COLO668 (cell line): ENCODE results near the gene SARS1.

Experiments
- DNase-seq: peaks from one replicate; lab custom pipeline; 2025; ENCODE audit not compliant: unreplicated experiment; lab: John Stamatoyannopoulos, UW

Gene SARS1

GRCh38 chr1:109248797-109249629 lies 35.3 kb downstream of the SARS1 start, which contains the start of gene CELSR2:
Gene CELSR2, plus strand, starts transcription at chr1:109249539. Its CDS starts 541 bp downstream, at chr1:109250080.
- peak; percentile 95 for DNase-seq

DNA sequence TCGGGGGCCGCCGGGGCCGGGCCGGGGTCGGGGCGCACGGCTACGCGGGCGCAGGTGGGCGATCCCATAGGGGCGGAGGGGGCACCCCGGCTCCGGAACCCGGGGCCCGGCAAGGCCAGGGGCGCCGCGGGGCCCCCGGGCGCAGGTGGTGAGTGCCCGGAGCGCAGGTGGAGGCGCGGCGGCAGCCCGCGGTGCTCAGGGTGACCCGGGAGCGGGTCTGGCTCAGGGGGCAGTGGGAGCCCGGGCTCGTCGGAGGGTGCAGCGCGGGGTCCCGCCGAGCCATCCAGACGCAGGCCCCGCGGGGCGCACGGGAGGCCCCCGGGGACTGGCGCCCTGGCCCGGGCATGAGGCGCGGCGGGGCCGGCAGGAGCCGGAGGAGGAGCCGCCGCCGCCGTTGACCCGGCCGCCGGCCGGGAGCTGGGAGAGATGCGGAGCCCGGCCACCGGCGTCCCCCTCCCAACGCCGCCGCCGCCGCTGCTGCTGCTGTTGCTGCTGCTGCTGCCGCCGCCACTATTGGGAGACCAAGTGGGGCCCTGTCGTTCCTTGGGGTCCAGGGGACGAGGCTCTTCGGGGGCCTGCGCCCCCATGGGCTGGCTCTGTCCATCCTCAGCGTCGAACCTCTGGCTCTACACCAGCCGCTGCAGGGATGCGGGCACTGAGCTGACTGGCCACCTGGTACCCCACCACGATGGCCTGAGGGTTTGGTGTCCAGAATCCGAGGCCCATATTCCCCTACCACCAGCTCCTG lies 36.1 kb downstream of the SARS1 start:
- peak; percentile 74 for DNase-seq

GRCh38 chr1:109250454-109251276 lies 36.9 kb downstream of the SARS1 start:
- DNase-seq: no peak

- no peak for DNase-seq
Measured at GRCh38 chr1:109251277-109252166, 37.8 kb downstream of the SARS1 start.

- no peak for DNase-seq
Measured at GRCh38 chr1:109252167-109252892, 38.6 kb downstream of the SARS1 start.

DNA sequence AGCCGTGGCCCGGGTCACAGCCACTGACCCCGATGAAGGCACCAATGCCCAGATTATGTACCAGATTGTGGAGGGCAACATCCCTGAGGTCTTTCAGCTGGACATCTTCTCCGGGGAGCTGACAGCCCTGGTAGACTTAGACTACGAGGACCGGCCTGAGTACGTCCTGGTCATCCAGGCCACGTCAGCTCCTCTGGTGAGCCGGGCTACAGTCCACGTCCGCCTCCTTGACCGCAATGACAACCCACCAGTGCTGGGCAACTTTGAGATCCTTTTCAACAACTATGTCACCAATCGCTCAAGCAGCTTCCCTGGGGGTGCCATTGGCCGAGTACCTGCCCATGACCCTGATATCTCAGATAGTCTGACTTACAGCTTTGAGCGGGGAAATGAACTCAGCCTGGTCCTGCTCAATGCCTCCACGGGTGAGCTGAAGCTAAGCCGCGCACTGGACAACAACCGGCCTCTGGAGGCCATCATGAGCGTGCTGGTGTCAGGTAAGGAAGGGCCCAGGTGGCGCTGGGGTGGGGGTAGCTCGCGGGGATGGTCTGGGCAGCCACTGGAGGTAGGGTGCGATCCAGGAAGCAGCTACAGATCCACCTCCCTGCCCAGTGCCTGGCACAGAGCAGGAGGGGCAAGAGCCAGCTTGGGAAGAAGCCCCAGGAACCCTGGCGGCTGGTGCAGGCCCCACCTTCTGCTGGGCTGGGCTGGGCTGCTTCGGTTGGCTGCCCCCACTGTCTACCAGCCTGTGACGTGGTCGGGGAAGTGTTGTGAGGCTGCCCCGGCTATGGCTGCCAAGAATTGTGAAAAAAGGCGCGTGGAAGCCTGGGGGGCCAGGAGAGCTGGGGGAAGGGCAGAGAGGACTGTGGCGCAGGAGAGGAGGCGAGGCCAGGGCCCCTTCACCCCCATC lies 39.4 kb downstream of the SARS1 start:
- DNase-seq: peak; percentile 78

DNA sequence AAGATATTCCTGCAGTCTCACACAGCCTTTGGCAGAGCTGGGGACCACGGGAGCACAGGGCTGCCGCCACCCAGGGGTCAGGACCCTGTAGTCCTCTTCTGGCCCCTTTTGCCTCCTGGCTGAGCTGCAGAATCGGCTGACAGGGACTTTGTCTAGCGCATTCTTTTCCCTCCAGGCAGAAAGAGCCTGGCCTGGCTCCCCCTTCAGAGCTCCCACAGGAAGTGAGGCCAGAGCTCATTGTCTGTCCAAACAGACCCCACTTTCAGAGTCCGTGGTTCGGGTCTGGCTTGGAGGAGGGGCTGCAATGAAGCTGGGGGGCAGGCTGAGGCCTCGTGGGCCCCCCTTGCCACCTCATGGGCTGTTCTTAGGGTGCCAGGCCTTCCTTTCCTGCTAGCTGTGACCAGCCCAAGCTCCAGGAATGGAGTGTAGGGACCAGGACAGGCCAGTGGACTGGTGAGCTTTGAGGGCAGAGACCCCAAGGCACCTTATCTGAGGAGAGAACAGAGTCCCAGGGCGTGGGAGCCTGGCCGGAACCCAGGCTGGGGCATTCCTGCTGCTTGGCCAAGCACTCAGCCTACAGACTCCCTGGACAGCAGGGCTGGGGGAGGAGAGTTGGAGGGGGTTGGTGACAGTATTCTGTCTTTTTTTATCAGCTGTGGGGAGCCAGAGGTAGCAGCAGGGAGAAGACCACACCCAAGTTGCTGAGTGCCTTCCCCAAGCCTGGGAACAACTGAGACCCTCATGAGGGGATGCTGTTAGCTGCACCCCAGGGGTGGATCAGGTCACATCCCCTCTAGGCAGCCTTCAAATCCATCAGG lies 40.3 kb downstream of the SARS1 start:
- peak; percentile 48 for DNase-seq

DNA sequence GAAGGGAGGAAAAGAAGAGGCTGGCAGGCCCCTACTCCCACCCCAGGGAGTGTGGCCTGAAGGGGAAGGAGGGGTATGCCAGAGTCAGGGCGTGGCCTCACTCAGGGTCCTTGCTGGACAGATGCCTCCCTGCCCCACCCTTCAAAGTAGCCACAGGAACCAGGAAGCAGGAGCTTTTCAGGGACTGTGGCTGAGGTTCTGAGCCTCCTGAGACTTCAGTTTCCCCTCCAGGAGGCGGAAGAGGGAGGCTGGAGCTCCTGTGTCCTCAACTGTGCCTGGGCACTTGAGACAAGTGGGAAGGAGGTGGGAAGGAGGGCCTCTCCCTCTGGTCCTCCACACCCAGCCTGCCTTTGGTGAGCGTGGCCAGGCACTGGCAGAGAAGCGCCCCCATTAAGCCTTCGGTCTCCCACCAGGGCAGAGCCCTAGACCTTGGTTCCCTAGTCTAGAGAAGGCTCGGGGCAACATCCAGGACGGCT lies 40.9 kb downstream of the SARS1 start:
- DNase-seq: no peak

- DNase-seq: peak; percentile 24
Measured at GRCh38 chr1:109255097-109255651, 41.5 kb downstream of the SARS1 start.

DNA sequence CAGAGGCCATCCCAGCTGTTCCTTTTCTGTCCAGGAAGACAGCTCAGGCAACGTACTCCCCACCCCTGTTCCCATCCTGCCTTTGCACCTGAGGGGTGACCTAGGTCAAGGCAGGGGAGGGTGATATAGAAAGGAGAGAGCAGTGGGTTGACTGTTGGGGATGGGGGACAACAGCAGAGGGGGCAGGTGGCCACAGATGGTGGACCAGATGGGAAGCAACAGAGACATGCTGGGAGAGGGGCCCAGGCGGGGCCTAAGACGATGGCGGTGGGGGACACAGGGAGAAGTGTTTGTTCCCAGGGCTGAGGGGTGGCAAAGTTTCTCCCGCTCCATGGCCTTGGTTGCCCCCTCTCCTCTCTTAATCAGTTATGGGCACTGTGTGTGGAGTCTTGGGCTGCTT lies 42.0 kb downstream of the SARS1 start:
- no peak for DNase-seq

- DNase-seq: no peak
Measured at GRCh38 chr1:109256085-109256484, 42.4 kb downstream of the SARS1 start.

GRCh38 chr1:109256971-109257681 lies 43.4 kb downstream of the SARS1 start:
- no peak for DNase-seq

DNA sequence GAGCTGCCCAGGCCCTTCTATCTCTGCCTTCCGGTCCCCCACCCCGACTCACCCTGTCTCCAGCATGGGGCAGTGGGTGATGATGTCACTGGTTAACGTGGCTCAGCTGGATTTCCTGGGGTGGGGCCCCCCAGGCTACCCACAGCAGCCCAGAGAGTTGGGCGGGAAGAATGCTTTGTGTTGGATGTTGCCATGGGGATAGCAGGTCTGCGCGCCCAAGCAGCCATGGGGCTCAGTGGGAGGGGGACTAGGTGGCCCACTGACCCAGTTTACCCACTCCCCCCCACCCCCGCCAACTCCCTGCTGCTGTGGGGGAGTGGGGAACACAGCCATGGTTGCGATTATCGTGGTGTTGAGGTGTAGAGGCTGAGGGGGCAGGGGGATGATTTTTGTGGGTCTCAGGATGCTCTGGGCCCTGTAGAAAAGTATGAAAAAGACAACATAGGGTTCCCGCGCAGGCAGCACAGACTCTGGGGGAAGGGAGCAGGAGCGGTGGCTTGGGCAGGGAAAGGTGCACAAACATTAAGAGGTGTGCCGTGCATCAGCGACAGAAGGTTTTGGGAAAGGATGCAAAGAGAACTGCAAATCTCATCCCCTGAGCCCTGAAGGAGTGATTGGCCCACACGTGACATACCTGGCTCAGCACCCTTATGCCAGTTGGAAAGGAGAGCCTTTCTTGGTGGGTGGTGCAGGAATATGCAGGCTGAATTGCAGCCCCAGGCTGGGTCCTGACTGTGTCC lies 44.1 kb downstream of the SARS1 start:
- no peak for DNase-seq

DNA sequence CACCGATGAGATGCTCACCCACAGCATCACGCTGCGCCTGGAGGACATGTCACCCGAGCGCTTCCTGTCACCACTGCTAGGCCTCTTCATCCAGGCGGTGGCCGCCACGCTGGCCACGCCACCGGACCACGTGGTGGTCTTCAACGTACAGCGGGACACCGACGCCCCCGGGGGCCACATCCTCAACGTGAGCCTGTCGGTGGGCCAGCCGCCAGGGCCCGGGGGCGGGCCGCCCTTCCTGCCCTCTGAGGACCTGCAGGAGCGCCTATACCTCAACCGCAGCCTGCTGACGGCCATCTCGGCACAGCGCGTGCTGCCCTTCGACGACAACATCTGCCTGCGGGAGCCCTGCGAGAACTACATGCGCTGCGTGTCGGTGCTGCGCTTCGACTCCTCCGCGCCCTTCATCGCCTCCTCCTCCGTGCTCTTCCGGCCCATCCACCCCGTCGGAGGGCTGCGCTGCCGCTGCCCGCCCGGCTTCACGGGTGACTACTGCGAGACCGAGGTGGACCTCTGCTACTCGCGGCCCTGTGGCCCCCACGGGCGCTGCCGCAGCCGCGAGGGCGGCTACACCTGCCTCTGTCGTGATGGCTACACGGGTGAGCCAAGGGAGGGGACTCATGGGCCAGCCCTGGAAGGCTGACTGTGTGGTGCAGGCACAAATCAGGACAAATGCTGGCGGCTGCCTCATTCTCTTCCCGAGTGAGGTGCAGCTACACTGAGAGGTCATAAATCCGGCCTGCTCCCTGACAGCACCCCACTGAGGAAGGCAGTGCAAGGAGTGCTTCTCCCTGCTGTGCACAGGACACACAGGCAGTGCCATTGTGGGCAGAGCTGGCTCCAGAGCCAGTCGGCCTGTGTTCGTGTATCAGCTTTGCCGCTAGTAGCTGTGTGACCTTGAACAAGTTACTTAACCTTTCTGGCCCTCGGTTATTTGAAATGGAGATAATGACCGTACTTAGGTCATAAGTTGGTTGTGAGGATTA lies 45.1 kb downstream of the SARS1 start:
- no peak for DNase-seq
